ENCODE data around the gene ASCC2.

GRCh38 chr22:29824677-29825076, 13.4 kb downstream of the ASCC2 start:
- TF ChIP-seq GLIS3 (CRISPR knock-in tag; IDR thresholded peaks at IDR 0.05) (no peak), PATZ1 (CRISPR knock-in tag; IDR thresholded peaks at IDR 0.05; ENCODE audit: borderline replicate concordance) (no peak), ZNF70 (CRISPR knock-in tag; IDR thresholded peaks at IDR 0.05) (no peak), ZNF8 (CRISPR knock-in tag; IDR thresholded peaks at IDR 0.05) (no peak), ARNTL (CRISPR knock-in tag; IDR thresholded peaks at IDR 0.05; ENCODE audit: borderline replicate concordance, low read depth) (no peak), OSR1 (CRISPR knock-in tag; IDR thresholded peaks at IDR 0.05) (no peak), ISL1 (CRISPR knock-in tag; IDR thresholded peaks at IDR 0.05) (no peak), SNAI2 (CRISPR knock-in tag; IDR thresholded peaks at IDR 0.05) (no peak), ZFP30 (CRISPR knock-in tag; IDR thresholded peaks at IDR 0.05) (no peak), TOX (CRISPR knock-in tag; IDR thresholded peaks at IDR 0.05; ENCODE audit: borderline replicate concordance) (no peak), ZC3H10 (CRISPR knock-in tag; IDR thresholded peaks at IDR 0.05) (no peak), RARB (CRISPR knock-in tag; IDR thresholded peaks at IDR 0.05) (no peak), CSRNP3 (CRISPR knock-in tag; IDR thresholded peaks at IDR 0.05) (no peak)

Measured in SK-N-SH treated with all-trans-retinoic acid at 6 μM for 48 hours (cell line).